GM23338 (cell line): ENCODE data around the gene HBB. TPM values are rescaled to one million over a fixed set of nuclear protein-coding genes. Genes with fewer than 3 reads are reported as not detected.

Experiments used
- ATAC-seq: fragments of 200-7000 bp; cut with Tn5 transposase; 3 replicates; pipeline ENCODE4 v1.9.1; 2020
- DNase-seq: peaks from one replicate; pipeline ENCODE4 v3.0.0-alpha.2; 2015; ENCODE audit warnings: low spot score
- H2AFZ ChIP-seq: fragments of 200-600 bp; sonication (generic); 2 replicates; pipeline ENCODE4 v1.8.0; 2016; ENCODE audit warnings: antibody characterized with exemption, mild to moderate bottlenecking, moderate library complexity
- H3F3A ChIP-seq: fragments of 200-600 bp; sonication (generic); replicated peaks from 2 replicates; pipeline ENCODE4 v1.8.0; 2017; ENCODE audit warnings: antibody characterized with exemption, mixed run types, low read depth
- H3K27ac ChIP-seq: fragments of 200-600 bp; sonication (generic); 2 replicates; pipeline ENCODE4 v1.6.1; 2016; ENCODE audit warnings: low read depth
- H3K27me3 ChIP-seq: fragments of 200-600 bp; sonication (generic); 2 replicates; pipeline ENCODE4 v1.8.0; 2016; ENCODE audit warnings: mild to moderate bottlenecking, mixed run types, moderate library complexity; ENCODE audit not compliant: insufficient read depth
- H3K36me3 ChIP-seq: fragments of 200-600 bp; sonication (generic); 2 replicates; pipeline ENCODE4 v1.8.0; 2016; ENCODE audit warnings: mild to moderate bottlenecking; ENCODE audit not compliant: insufficient read depth
- H3K4me1 ChIP-seq: fragments of 200-600 bp; sonication (generic); 2 replicates; pipeline ENCODE4 v1.8.0; 2016; ENCODE audit warnings: mild to moderate bottlenecking, moderate library complexity; ENCODE audit not compliant: insufficient read depth
- H3K4me2 ChIP-seq: fragments of 200-600 bp; sonication (generic); 2 replicates; pipeline ENCODE4 v1.7.1; 2017; ENCODE audit warnings: mixed run types
- H3K4me3 ChIP-seq: fragments of 200-600 bp; sonication (generic); 2 replicates; pipeline ENCODE4 v1.6.1; 2016; ENCODE audit warnings: mixed run types
- H3K79me2 ChIP-seq: fragments of 200-600 bp; sonication (generic); replicated peaks from 2 replicates; pipeline ENCODE4 v1.8.0; 2017; ENCODE audit warnings: mild to moderate bottlenecking; ENCODE audit not compliant: insufficient read depth
- H3K9me2 ChIP-seq: fragments of 200-600 bp; sonication (generic); 2 replicates; pipeline ENCODE4 v1.8.0; 2017; ENCODE audit not compliant: insufficient read depth
- H4K20me1 ChIP-seq: fragments of 200-600 bp; sonication (generic); replicated peaks from 2 replicates; pipeline ENCODE4 v1.8.0; 2017; ENCODE audit warnings: mild to moderate bottlenecking; ENCODE audit not compliant: insufficient read depth
- H3K27ac Mint-ChIP-seq: 2 replicates; pipeline ENCODE4 v1.8.0; 2020; ENCODE audit warnings: inconsistent platforms, mild to moderate bottlenecking, moderate library complexity, mixed read lengths
- H3K27me3 Mint-ChIP-seq: 3 replicates; pipeline ENCODE4 v1.8.0; 2022; ENCODE audit warnings: low read depth, mild to moderate bottlenecking, moderate library complexity, mixed read lengths, inconsistent platforms; ENCODE audit not compliant: insufficient read depth, poor library complexity
- H3K36me3 Mint-ChIP-seq: 3 replicates; pipeline ENCODE4 v1.8.0; 2021; ENCODE audit warnings: low read depth, mild to moderate bottlenecking, inconsistent platforms, moderate library complexity, mixed read lengths
- H3K4me1 Mint-ChIP-seq: 3 replicates; pipeline ENCODE4 v1.8.0; 2020; ENCODE audit warnings: mild to moderate bottlenecking, inconsistent platforms, mixed read lengths
- H3K4me3 Mint-ChIP-seq: 3 replicates; pipeline ENCODE4 v1.8.0; 2021; ENCODE audit warnings: moderate library complexity, mild to moderate bottlenecking, inconsistent platforms, mixed read lengths
- H3K9me3 Mint-ChIP-seq: 3 replicates; pipeline ENCODE4 v1.8.0; 2020; ENCODE audit warnings: moderate library complexity, mild to moderate bottlenecking, inconsistent platforms, mixed read lengths
- EZH2 ChIP-seq: fragments of 200-600 bp; sonication (generic); IDR thresholded peaks from one replicate; pipeline ENCODE4 v1.8.0; 2017; ENCODE audit warnings: antibody characterized with exemption, mild to moderate bottlenecking, low read depth; ENCODE audit not compliant: unreplicated experiment
- EZH2phosphoT487 ChIP-seq: fragments of 200-600 bp; sonication (generic); IDR thresholded peaks from one replicate; pipeline ENCODE4 v1.8.1; 2018; ENCODE audit warnings: antibody characterized with exemption; ENCODE audit not compliant: unreplicated experiment
- JUNB ChIP-seq: IDR thresholded peaks from one replicate; pipeline ENCODE4 v1.6.1; 2016; ENCODE audit warnings: antibody characterized with exemption; ENCODE audit not compliant: unreplicated experiment
- NANOG ChIP-seq: IDR thresholded peaks from 2 replicates; pipeline ENCODE4 v1.6.1; 2016; ENCODE audit warnings: antibody characterized with exemption, borderline replicate concordance
- polyA plus RNA-seq: library from polyadenylated mRNA; unstranded; fragments of >200 nt; fragmentation: Nextera tagmentation; extraction: Ambion mirVana; gene quantifications from 2 replicates; pipeline ENCODE4 v1.2.1, GENCODE V29; 2016
- total RNA-seq: library from RNA; depleted of rRNA; stranded (reverse); fragments of >200 nt; shearing (Covaris generic); gene quantifications from 2 replicates; pipeline ENCODE4 v1.2.3, GENCODE V29; 2014
- TF ChIP-seq, protein P1 (sequence below): IDR thresholded peaks from one replicate; pipeline ENCODE4 v1.6.1; 2018; ENCODE audit warnings: antibody characterized with exemption; ENCODE audit not compliant: unreplicated experiment
- TF ChIP-seq, protein P2 (sequence below): fragments of 250-450 bp; sonication (Bioruptor Pico); IDR thresholded peaks from 2 replicates; pipeline ENCODE4 v1.5.0; 2020; ENCODE audit warnings: mild to moderate bottlenecking, moderate library complexity

HBB gene
- total and polyA plus RNA-seq, 2 experiments from 2014 or later, result not detected

DNA sequence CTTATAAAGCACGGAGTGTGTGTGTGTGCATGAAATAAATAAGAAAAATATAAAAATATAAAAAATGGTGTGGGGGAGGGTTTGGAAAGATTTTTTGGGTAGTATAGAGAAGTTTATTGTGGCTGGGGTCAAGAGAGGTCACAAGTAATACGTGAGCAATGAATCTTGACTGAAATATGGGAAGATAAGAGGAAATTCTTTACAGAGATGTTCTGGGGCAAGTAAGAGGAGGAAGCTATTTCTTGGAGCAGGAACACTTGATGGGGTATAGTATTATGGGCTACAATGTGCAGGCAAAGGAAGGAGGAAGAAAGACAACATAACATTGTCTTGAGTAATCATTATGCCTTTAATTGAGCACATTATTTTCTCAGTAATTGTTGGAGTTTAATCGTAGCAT lies 5.3 kb upstream of the HBB start (continued):
- TF ChIP-seq EZH2, result no peak

DNA sequence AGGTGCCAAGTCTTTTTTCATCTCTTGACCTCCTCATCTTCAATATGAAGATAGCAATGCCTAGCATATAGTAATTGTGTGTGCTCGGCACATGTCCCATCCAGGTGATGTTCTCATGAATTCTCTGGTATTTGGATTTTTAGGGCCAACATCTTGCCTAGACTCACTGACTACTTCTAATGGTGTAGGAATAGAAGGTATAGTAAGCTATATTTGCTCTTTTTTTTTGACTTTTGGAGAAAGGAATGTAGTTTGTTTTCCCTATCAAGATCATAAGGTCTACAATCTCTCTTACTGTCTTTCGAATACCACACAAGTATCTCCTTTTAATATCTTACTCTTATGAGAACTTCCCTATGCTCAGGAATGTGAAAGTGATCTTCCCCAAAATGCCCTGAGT lies 4.2 kb upstream of the HBB start:
- no peak overlapping the region for H3K4me3 Mint-ChIP-seq
- Histone ChIP-seq H3K4me3 (no peak overlapping the region), H3K4me1 (no peaks in the 10 kb centered on the region), H3K36me3 (no peaks in the 10 kb centered on the region), H2AFZ (no peak overlapping the region), H3F3A (no peaks in the 10 kb centered on the region), H3K4me2 (no peak overlapping the region), H3K79me2 (no peaks in the 10 kb centered on the region), H4K20me1 (no peaks in the 10 kb centered on the region), H3K27me3 (no peaks in the 10 kb centered on the region), H3K27ac (no peak overlapping the region), H3K9me2 (no peaks in the 10 kb centered on the region)
- ATAC-seq (no peak), DNase-seq (no peak)
- TF ChIP-seq NANOG (no peak), EZH2phosphoT487 (no peak), EZH2 (no peak), JUNB (no peak)
- TF ChIP-seq, protein P1, sequence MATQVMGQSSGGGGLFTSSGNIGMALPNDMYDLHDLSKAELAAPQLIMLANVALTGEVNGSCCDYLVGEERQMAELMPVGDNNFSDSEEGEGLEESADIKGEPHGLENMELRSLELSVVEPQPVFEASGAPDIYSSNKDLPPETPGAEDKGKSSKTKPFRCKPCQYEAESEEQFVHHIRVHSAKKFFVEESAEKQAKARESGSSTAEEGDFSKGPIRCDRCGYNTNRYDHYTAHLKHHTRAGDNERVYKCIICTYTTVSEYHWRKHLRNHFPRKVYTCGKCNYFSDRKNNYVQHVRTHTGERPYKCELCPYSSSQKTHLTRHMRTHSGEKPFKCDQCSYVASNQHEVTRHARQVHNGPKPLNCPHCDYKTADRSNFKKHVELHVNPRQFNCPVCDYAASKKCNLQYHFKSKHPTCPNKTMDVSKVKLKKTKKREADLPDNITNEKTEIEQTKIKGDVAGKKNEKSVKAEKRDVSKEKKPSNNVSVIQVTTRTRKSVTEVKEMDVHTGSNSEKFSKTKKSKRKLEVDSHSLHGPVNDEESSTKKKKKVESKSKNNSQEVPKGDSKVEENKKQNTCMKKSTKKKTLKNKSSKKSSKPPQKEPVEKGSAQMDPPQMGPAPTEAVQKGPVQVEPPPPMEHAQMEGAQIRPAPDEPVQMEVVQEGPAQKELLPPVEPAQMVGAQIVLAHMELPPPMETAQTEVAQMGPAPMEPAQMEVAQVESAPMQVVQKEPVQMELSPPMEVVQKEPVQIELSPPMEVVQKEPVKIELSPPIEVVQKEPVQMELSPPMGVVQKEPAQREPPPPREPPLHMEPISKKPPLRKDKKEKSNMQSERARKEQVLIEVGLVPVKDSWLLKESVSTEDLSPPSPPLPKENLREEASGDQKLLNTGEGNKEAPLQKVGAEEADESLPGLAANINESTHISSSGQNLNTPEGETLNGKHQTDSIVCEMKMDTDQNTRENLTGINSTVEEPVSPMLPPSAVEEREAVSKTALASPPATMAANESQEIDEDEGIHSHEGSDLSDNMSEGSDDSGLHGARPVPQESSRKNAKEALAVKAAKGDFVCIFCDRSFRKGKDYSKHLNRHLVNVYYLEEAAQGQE, result no peak
- TF ChIP-seq, protein P2, sequence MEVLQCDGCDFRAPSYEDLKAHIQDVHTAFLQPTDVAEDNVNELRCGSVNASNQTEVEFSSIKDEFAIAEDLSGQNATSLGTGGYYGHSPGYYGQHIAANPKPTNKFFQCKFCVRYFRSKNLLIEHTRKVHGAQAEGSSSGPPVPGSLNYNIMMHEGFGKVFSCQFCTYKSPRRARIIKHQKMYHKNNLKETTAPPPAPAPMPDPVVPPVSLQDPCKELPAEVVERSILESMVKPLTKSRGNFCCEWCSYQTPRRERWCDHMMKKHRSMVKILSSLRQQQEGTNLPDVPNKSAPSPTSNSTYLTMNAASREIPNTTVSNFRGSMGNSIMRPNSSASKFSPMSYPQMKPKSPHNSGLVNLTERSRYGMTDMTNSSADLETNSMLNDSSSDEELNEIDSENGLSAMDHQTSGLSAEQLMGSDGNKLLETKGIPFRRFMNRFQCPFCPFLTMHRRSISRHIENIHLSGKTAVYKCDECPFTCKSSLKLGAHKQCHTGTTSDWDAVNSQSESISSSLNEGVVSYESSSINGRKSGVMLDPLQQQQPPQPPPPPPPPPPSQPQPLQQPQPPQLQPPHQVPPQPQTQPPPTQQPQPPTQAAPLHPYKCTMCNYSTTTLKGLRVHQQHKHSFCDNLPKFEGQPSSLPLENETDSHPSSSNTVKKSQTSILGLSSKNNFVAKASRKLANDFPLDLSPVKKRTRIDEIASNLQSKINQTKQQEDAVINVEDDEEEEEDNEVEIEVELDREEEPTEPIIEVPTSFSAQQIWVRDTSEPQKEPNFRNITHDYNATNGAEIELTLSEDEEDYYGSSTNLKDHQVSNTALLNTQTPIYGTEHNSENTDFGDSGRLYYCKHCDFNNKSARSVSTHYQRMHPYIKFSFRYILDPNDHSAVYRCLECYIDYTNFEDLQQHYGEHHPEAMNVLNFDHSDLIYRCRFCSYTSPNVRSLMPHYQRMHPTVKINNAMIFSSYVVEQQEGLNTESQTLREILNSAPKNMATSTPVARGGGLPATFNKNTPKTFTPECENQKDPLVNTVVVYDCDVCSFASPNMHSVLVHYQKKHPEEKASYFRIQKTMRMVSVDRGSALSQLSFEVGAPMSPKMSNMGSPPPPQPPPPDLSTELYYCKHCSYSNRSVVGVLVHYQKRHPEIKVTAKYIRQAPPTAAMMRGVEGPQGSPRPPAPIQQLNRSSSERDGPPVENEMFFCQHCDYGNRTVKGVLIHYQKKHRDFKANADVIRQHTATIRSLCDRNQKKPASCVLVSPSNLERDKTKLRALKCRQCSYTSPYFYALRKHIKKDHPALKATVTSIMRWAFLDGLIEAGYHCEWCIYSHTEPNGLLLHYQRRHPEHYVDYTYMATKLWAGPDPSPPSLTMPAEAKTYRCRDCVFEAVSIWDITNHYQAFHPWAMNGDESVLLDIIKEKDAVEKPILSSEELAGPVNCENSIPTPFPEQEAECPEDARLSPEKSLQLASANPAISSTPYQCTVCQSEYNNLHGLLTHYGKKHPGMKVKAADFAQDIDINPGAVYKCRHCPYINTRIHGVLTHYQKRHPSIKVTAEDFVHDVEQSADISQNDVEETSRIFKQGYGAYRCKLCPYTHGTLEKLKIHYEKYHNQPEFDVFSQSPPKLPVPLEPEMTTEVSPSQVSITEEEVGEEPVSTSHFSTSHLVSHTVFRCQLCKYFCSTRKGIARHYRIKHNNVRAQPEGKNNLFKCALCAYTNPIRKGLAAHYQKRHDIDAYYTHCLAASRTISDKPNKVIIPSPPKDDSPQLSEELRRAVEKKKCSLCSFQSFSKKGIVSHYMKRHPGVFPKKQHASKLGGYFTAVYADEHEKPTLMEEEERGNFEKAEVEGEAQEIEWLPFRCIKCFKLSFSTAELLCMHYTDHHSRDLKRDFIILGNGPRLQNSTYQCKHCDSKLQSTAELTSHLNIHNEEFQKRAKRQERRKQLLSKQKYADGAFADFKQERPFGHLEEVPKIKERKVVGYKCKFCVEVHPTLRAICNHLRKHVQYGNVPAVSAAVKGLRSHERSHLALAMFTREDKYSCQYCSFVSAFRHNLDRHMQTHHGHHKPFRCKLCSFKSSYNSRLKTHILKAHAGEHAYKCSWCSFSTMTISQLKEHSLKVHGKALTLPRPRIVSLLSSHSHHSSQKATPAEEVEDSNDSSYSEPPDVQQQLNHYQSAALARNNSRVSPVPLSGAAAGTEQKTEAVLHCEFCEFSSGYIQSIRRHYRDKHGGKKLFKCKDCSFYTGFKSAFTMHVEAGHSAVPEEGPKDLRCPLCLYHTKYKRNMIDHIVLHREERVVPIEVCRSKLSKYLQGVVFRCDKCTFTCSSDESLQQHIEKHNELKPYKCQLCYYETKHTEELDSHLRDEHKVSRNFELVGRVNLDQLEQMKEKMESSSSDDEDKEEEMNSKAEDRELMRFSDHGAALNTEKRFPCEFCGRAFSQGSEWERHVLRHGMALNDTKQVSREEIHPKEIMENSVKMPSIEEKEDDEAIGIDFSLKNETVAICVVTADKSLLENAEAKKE (CRISPR knock-in tag), result no peak
- no peak overlapping the region for H3K27ac Mint-ChIP-seq
- H3K27me3 Mint-ChIP-seq, result no peaks in the 10 kb centered on the region
- no peaks in the 10 kb centered on the region for H3K9me3 Mint-ChIP-seq
- no peaks in the 10 kb centered on the region for H3K4me1 Mint-ChIP-seq
- H3K36me3 Mint-ChIP-seq, result no peaks in the 10 kb centered on the region
